GM19043 (cell line): ENCODE results near the gene TPP1.

ENCODE experiments used
- ATAC-seq: cut with Tn5 transposase; IDR thresholded peaks from one replicate; pipeline ENCODE4 v1.9.1; 2021; ENCODE audit warnings: low read depth; ENCODE audit not compliant: unreplicated experiment

Gene TPP1

GRCh38 chr11:6629573-6629891 is 10.3 kb upstream of the TPP1 start:
- no peak for ATAC-seq

GRCh38 chr11:6628526-6628925 is 9.3 kb upstream of the TPP1 start:
- no peak for ATAC-seq

GRCh38 chr11:6627762-6628241 is 8.6 kb upstream of the TPP1 start:
- ATAC-seq = peak; percentile 78

GRCh38 chr11:6626971-6627761 is 7.9 kb upstream of the TPP1 start:
- ATAC-seq = no peak

GRCh38 chr11:6625832-6626420 is 6.7 kb upstream of the TPP1 start:
- no peak for ATAC-seq

GRCh38 chr11:6625156-6625831 is 6.1 kb upstream of the TPP1 start:
- ATAC-seq = no peak

- ATAC-seq = no peak
Measured at GRCh38 chr11:6623391-6624363, 4.5 kb upstream of the TPP1 start.

GRCh38 chr11:6622261-6623171 is 3.3 kb upstream of the TPP1 start:
- no peak for ATAC-seq

- ATAC-seq = no peak
Measured at GRCh38 chr11:6621711-6622211, 2.5 kb upstream of the TPP1 start.

GRCh38 chr11:6620636-6621035 is 1.4 kb upstream of the TPP1 start:
- no peak for ATAC-seq

- ATAC-seq = no peak
Measured at GRCh38 chr11:6618117-6619003, 862 bp downstream of the TPP1 start.

- no peak for ATAC-seq
Measured at GRCh38 chr11:6617315-6617781, 1.9 kb downstream of the TPP1 start.

GRCh38 chr11:6616596-6617250 is 2.5 kb downstream of the TPP1 start:
- no peak for ATAC-seq

GRCh38 chr11:6615882-6616585 is 3.2 kb downstream of the TPP1 start:
- ATAC-seq = no peak

- ATAC-seq = no peak
Measured at GRCh38 chr11:6615046-6615445, 4.2 kb downstream of the TPP1 start.

- no peak for ATAC-seq
Measured at GRCh38 chr11:6614446-6614845, 4.8 kb downstream of the TPP1 start.

- no peak for ATAC-seq
Measured at GRCh38 chr11:6613496-6613895, 5.7 kb downstream of the TPP1 start.
